SH-SY5Y (cell line): ENCODE results near the gene HNRNPLL.

Source experiments
- GATA2 ChIP-seq: IDR thresholded peaks from 2 replicates; pipeline ENCODE4 v1.6.1; 2011; ENCODE audit warnings: mild to moderate bottlenecking, low read depth, low read length
- GATA3 ChIP-seq: IDR thresholded peaks from 2 replicates; pipeline ENCODE4 v1.6.1; 2011; ENCODE audit warnings: low read depth, mild to moderate bottlenecking, low read length, moderate library complexity

GRCh38 chr2:38515155-38516074, 87.3 kb downstream of the HNRNPLL start:
- TF ChIP-seq GATA3 (no peak), GATA2 (no peak)
